ENCODE data around the gene KMT2D. TPM values are rescaled to one million over a fixed set of nuclear protein-coding genes. Genes with fewer than 3 reads are reported as not detected.

Gene KMT2D
- total and polyA plus RNA-seq, 2 of the 8 experiments (the other 6 are each of a cell fraction or from before 2014, with no cell fraction given), result 9.1 to 86.3 TPM

GRCh38 chr12:49040364-49040855, 20.2 kb downstream of the KMT2D start:
- no peak for FAIRE-seq
- H2AFZ ChIP-seq (ENCODE audit: low read length), result no peak overlapping the region
- H3K79me1 ChIP-seq (ENCODE audit: low read depth, low read length), result no peaks in the 10 kb centered on the region; the same call in 1 of the 2 replicates
- H2BK20ac ChIP-seq (ENCODE audit: low read length), result no peak overlapping the region
- ChIA-PET POLR2A (ENCODE audit: partially characterized antibody) (interaction anchor here (1.3 to 22.2 kb wide), 4 partner anchors 0 to 30 kb away, joined by 3 to 339 read pairs (median 171); no protein-coding TSS in a partner anchor), CTCF (ENCODE audit: partially characterized antibody) (interaction anchor here (0.7 to 12.2 kb wide), 12 partner anchors 6 to 220 kb away, joined by 3 to 126 read pairs (median 4); no protein-coding TSS in a partner anchor)
- H3K23ac ChIP-seq (ENCODE audit: insufficient read length), result no peak overlapping the region
- no peak overlapping the region for H3K4ac ChIP-seq (replicated peaks; ENCODE audit: insufficient read length, low read depth, low read length)
- peaks cover 52 to 87% (median 80%) of the 10 kb centered on the region in 4 experiments for H3K36me3 ChIP-seq (ENCODE audit: control insufficient read depth in 2 of 4, insufficient read depth in 4 of 4, low read length in 3 of 4)
- H3K18ac ChIP-seq (ENCODE audit: extremely low read depth, low read length), result no peak overlapping the region
- H3K4me2 ChIP-seq (ENCODE audit: insufficient read depth in 1 of 2, low read depth in 2 of 2, low read length in 2 of 2), result no peak overlapping the region
- no peaks in the 10 kb centered on the region for H3K79me2 ChIP-seq (ENCODE audit: control insufficient read depth in 1 of 2, insufficient read depth in 2 of 2, low read length in 2 of 2)
- 96% methylated on average over 8 of the region's 14 CpGs; no CpG with 5 or more reads in 1 of the 2 experiments for WGBS, 2 experiments (ENCODE audit: extremely low coverage in 1 of 2, insufficient coverage in 1 of 2, insufficient read length in 1 of 2, insufficient replicate concordance in 2 of 2, low coverage in 1 of 2, low lambda C conversion rate in 2 of 2, missing lambda C conversion rate in 1 of 2)
- H3K4me3 ChIP-seq (ENCODE audit: extremely low read depth in 1 of 4, insufficient read depth in 2 of 4, low read depth in 3 of 4, low read length in 4 of 4), result no peak overlapping the region
- H3K23me2 ChIP-seq (ENCODE audit: low read depth, low read length), result no peaks in the 10 kb centered on the region
- no peak overlapping the region for H3K9ac ChIP-seq (replicated peaks in 1 of 4; ENCODE audit: extremely low read depth in 1 of 4, low read depth in 3 of 4, low read length in 3 of 4)
- H2BK15ac ChIP-seq (ENCODE audit: low read length), result no peak overlapping the region
- no peak overlapping the region for H3K27ac ChIP-seq (ENCODE audit: low read depth, low read length)
- H4K5ac ChIP-seq (ENCODE audit: insufficient read length, low read depth, low read length), result no peak overlapping the region
- no peak overlapping the region for H2AK5ac ChIP-seq (ENCODE audit: low read depth, low read length)
- H3K9me3 ChIP-seq (ENCODE audit: insufficient read depth in 2 of 2, low read depth in 1 of 2, low read length in 1 of 2), result no peaks in the 10 kb centered on the region
- DNase-seq (ENCODE audit: low read depth in 1 of 2, low spot score in 2 of 2), result no peak
- no peak overlapping the region for H4K91ac ChIP-seq (replicated peaks; ENCODE audit: insufficient read length, low read length)
- no peak overlapping the region for H4K8ac ChIP-seq (ENCODE audit: extremely low read depth, insufficient read depth, low read length)
- H4K20me1 ChIP-seq (replicated peaks in 1 of 2; ENCODE audit: control insufficient read depth in 1 of 2, insufficient read depth in 2 of 2, low read length in 2 of 2), result peaks cover 15 to 33% of the 10 kb centered on the region in 2 experiments
- H3K27me3 ChIP-seq (replicated peaks in 1 of 4; ENCODE audit: control insufficient read depth in 3 of 4, extremely low read depth in 1 of 4, insufficient read depth in 3 of 4, low read length in 3 of 4), result no peaks in the 10 kb centered on the region
- no peak overlapping the region for H2BK120ac ChIP-seq (replicated peaks; ENCODE audit: low read depth, low read length)
- H3K14ac ChIP-seq (ENCODE audit: insufficient read length), result no peak overlapping the region
- no peaks in the 10 kb centered on the region for H3K4me1 ChIP-seq (replicated peaks in 1 of 4; ENCODE audit: control insufficient read depth in 3 of 4, insufficient read depth in 4 of 4, low read length in 3 of 4)
- no peak overlapping the region for H3K56ac ChIP-seq (replicated peaks; ENCODE audit: insufficient read length, low read depth, low read length)
- H2BK5ac ChIP-seq (ENCODE audit: low read depth, low read length), result no peak overlapping the region
- H2BK12ac ChIP-seq (ENCODE audit: low read depth, low read length), result no peak overlapping the region
- TF ChIP-seq RAD21 (IDR thresholded peaks at IDR 0.05 in 1 of 2, conservative IDR thresholded peaks at IDR 0.05 in 1 of 2; ENCODE audit: low read depth in 2 of 2, low read length in 2 of 2) (no peak), CEBPB (IDR thresholded peaks at IDR 0.05; ENCODE audit: low read depth, low read length) (no peak), PHF8 (conservative IDR thresholded peaks at IDR 0.05; ENCODE audit: low read depth, low read length) (no peak), NANOG (IDR thresholded peaks at IDR 0.05; ENCODE audit: insufficient read depth, low read depth, low read length, poor library complexity, severe bottlenecking) (no peak)
- TF ChIP-seq, protein P1, sequence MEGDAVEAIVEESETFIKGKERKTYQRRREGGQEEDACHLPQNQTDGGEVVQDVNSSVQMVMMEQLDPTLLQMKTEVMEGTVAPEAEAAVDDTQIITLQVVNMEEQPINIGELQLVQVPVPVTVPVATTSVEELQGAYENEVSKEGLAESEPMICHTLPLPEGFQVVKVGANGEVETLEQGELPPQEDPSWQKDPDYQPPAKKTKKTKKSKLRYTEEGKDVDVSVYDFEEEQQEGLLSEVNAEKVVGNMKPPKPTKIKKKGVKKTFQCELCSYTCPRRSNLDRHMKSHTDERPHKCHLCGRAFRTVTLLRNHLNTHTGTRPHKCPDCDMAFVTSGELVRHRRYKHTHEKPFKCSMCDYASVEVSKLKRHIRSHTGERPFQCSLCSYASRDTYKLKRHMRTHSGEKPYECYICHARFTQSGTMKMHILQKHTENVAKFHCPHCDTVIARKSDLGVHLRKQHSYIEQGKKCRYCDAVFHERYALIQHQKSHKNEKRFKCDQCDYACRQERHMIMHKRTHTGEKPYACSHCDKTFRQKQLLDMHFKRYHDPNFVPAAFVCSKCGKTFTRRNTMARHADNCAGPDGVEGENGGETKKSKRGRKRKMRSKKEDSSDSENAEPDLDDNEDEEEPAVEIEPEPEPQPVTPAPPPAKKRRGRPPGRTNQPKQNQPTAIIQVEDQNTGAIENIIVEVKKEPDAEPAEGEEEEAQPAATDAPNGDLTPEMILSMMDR (IDR thresholded peaks at IDR 0.05; ENCODE audit: control extremely low read depth in 1 of 3, insufficient read depth in 1 of 3, low read depth in 1 of 3, low read length in 3 of 3), result no peak

Data from H1 (cell line).